ENCODE data around the gene FAM118B.

DNA sequence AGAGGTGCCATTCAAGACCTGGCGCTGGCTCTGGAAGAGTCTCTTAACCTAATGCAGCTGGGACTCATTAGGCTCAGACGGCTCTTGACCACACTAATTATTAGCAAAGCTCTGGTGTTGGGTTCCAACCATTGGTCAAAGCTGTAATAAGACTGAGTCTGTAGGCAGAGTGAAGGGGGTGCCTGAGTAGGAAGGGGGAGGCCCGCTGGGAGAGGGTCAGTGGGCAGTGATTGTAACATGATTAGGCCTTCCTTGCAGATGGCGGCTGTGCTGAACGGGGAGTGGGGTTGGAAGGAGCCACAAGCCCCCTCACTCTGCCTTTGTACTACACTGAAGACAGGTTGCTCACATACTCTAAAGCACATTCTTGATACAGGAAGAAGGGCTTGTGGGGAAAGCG lies 51.9 kb downstream of the FAM118B start:
- TF ChIP-seq, protein P1, sequence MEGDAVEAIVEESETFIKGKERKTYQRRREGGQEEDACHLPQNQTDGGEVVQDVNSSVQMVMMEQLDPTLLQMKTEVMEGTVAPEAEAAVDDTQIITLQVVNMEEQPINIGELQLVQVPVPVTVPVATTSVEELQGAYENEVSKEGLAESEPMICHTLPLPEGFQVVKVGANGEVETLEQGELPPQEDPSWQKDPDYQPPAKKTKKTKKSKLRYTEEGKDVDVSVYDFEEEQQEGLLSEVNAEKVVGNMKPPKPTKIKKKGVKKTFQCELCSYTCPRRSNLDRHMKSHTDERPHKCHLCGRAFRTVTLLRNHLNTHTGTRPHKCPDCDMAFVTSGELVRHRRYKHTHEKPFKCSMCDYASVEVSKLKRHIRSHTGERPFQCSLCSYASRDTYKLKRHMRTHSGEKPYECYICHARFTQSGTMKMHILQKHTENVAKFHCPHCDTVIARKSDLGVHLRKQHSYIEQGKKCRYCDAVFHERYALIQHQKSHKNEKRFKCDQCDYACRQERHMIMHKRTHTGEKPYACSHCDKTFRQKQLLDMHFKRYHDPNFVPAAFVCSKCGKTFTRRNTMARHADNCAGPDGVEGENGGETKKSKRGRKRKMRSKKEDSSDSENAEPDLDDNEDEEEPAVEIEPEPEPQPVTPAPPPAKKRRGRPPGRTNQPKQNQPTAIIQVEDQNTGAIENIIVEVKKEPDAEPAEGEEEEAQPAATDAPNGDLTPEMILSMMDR (IDR thresholded peaks at IDR 0.05; ENCODE audit: insufficient read depth, low read length), result no peak
- TF ChIP-seq POLR2AphosphoS5 (IDR thresholded peaks at IDR 0.05; ENCODE audit: low read depth) (no peak), GABPA (IDR thresholded peaks at IDR 0.05; ENCODE audit: low read depth) (no peak)
- TF ChIP-seq, protein P2, sequence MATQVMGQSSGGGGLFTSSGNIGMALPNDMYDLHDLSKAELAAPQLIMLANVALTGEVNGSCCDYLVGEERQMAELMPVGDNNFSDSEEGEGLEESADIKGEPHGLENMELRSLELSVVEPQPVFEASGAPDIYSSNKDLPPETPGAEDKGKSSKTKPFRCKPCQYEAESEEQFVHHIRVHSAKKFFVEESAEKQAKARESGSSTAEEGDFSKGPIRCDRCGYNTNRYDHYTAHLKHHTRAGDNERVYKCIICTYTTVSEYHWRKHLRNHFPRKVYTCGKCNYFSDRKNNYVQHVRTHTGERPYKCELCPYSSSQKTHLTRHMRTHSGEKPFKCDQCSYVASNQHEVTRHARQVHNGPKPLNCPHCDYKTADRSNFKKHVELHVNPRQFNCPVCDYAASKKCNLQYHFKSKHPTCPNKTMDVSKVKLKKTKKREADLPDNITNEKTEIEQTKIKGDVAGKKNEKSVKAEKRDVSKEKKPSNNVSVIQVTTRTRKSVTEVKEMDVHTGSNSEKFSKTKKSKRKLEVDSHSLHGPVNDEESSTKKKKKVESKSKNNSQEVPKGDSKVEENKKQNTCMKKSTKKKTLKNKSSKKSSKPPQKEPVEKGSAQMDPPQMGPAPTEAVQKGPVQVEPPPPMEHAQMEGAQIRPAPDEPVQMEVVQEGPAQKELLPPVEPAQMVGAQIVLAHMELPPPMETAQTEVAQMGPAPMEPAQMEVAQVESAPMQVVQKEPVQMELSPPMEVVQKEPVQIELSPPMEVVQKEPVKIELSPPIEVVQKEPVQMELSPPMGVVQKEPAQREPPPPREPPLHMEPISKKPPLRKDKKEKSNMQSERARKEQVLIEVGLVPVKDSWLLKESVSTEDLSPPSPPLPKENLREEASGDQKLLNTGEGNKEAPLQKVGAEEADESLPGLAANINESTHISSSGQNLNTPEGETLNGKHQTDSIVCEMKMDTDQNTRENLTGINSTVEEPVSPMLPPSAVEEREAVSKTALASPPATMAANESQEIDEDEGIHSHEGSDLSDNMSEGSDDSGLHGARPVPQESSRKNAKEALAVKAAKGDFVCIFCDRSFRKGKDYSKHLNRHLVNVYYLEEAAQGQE (IDR thresholded peaks at IDR 0.05; ENCODE audit: insufficient replicate concordance, low read depth), result no peak
